Measurements from ENCODE around the gene SAMD5.

- no peak for TF ChIP-seq ELF4 (IDR thresholded peaks at IDR 0.05)
- TF ChIP-seq BHLHE40 (IDR thresholded peaks at IDR 0.05; ENCODE audit: borderline replicate concordance) = no peak
Observed at GRCh38 chr6:147589739-147590250, 81.3 kb downstream of the SAMD5 start.
